AG04449 (cell line): ENCODE data around the gene SLC23A1.

Experiments
- CTCF ChIA-PET: fragments of 350-600 bp; formaldehyde crosslinking; extraction: SDS; loops from one replicate; lab custom pipeline; 2021; ENCODE audit warnings: antibody characterized with exemption; lab: Yijun Ruan, JAX
- POLR2A ChIA-PET: fragments of 400-600, 350-600 bp; formaldehyde crosslinking; extraction: SDS; loops from one replicate; lab custom pipeline; 2020; ENCODE audit warnings: antibody characterized with exemption, inconsistent platforms; lab: Yijun Ruan, JAX
- DNase-seq: peaks from one replicate; pipeline ENCODE4 v3.0.0-alpha.2; 2010; ENCODE audit warnings: low read depth, low spot score
- H3K4me3 ChIP-seq: 2 replicates; pipeline ENCODE4 v1.5.1; 2011; ENCODE audit warnings: low read depth, mild to moderate bottlenecking, control low read depth, low read length
- CTCF ChIP-seq: IDR thresholded peaks from one replicate; pipeline ENCODE4 v1.5.1; 2011; ENCODE audit warnings: mild to moderate bottlenecking, moderate library complexity, low read length, control low read depth, inconsistent platforms; ENCODE audit not compliant: insufficient read depth; ENCODE audit errors: missing control alignments

The SLC23A1 gene

GRCh38 chr5:139397921-139398320 is 14.8 kb upstream of the SLC23A1 start:
- ChIA-PET CTCF (no interaction called here), POLR2A (no interaction called here)
- no peak for DNase-seq
- no peak overlapping the region for H3K4me3 ChIP-seq
- no peak for TF ChIP-seq CTCF

- ChIA-PET POLR2A (no interaction called here), CTCF (no interaction called here)
- TF ChIP-seq CTCF = no peak
- H3K4me3 ChIP-seq = no peak overlapping the region
- no peak for DNase-seq
These were observed 13.6 kb upstream of the SLC23A1 start for GRCh38 chr5:139396691-139397090.

- no peak for DNase-seq
- TF ChIP-seq CTCF = no peak
- no peak overlapping the region for H3K4me3 ChIP-seq
- ChIA-PET POLR2A (no interaction called here), CTCF (interaction anchor here (1.0 to 1.1 kb wide), 2 partner anchors 15 to 118 kb away, joined by 3 to 4 read pairs; no protein-coding TSS in a partner anchor)
These were observed 12.9 kb upstream of the SLC23A1 start for GRCh38 chr5:139395844-139396640.

- no peak for DNase-seq
- TF ChIP-seq CTCF = no peak
- ChIA-PET POLR2A (no interaction called here), CTCF (interaction anchor here (0.8 to 1.2 kb wide), 4 partner anchors 8 to 119 kb away, joined by 3 to 4 read pairs (median 4); no protein-coding TSS in a partner anchor)
- peak within 1 kb of the TSS; percentile 38 for H3K4me3 ChIP-seq
These were observed 11.8 kb upstream of the SLC23A1 start, which contains the start of gene PROB1 for GRCh38 chr5:139394654-139395566. Gene PROB1 (minus strand): TSS chr5:139395104. CDS start chr5:139395081, 23 bp downstream.

- ChIA-PET CTCF (interaction anchor here (0.8 to 1.2 kb wide), 2 partner anchors 9 to 16 kb away, joined by 3 to 4 read pairs; no protein-coding TSS in a partner anchor), POLR2A (no interaction called here)
- peak overlapping the region; percentile 38 for H3K4me3 ChIP-seq
- DNase-seq = no peak
- TF ChIP-seq CTCF = peak; percentile 64
These were observed 11.1 kb upstream of the SLC23A1 start for GRCh38 chr5:139394123-139394653.
